ENCODE results near the gene TMEM94. TPM values are rescaled to one million over a fixed set of nuclear protein-coding genes. Genes with fewer than 3 reads are reported as not detected.

Gene TMEM94
- total RNA-seq (2016; rRNA removed; fragmentation: Illumina TruSeq; extraction: Trizol) (20.8 and 32.6 TPM in 2 replicates), polyA plus RNA-seq (2011; rRNA removed) (134 and 150 TPM in 2 replicates), polyA minus RNA-seq (2011; rRNA and poly(A)+ RNA removed; ENCODE audit: low replicate concordance) (36.2 and 133 TPM in 2 replicates), Bru-seq, nascent RNA (percentile 53 among the genes with signal in this experiment), BruChase-seq, experiment 1, labeled RNA remaining after a 6-hour chase (percentile 64 among the genes with signal in this experiment), BruChase-seq, experiment 2, labeled RNA remaining after a 2-hour chase (percentile 54 among the genes with signal in this experiment)
- total RNA-seq (2016; cell fraction: cytosol; rRNA removed; fragmentation: Illumina TruSeq; extraction: Trizol; ENCODE audit: low read depth), result 26.4 and 26.9 TPM in 2 replicates
- 17.2 and 32.1 TPM in 2 replicates for total RNA-seq (2016; cell fraction: insoluble cytoplasmic fraction; rRNA removed; fragmentation: Illumina TruSeq; extraction: Trizol)
- total RNA-seq (2016; cell fraction: membrane; rRNA removed; fragmentation: Illumina TruSeq; extraction: Trizol), result 23.6 and 28.5 TPM in 2 replicates
- total RNA-seq (2016; cell fraction: nucleus; rRNA removed; fragmentation: Illumina TruSeq; extraction: Trizol), result 32.2 and 37.2 TPM in 2 replicates
- 37.1 and 46.4 TPM in 2 replicates for polyA plus RNA-seq (2011; cell fraction: cytosol; rRNA removed)
- polyA plus RNA-seq (2011; cell fraction: nucleus; rRNA removed), result 1,312 and 1,888 TPM in 2 replicates
- 125 and 137 TPM in 2 replicates for polyA plus RNA-seq (2012)
- 5.0 and 5.4 TPM in 2 replicates for polyA plus RNA-seq (2016; cell fraction: cytosol; fragmentation: Illumina TruSeq; extraction: Trizol; ENCODE audit: low read depth)
- 15.7 and 19.0 TPM in 2 replicates for polyA plus RNA-seq (2016; cell fraction: insoluble cytoplasmic fraction; fragmentation: Illumina TruSeq; extraction: Trizol; ENCODE audit: low read depth)
- 16.7 and 22.4 TPM in 2 replicates for polyA plus RNA-seq (2016; cell fraction: membrane; fragmentation: Illumina TruSeq; extraction: Trizol; ENCODE audit: low read depth)
- polyA plus RNA-seq (2016; cell fraction: nucleus; fragmentation: Illumina TruSeq; extraction: Trizol; ENCODE audit: insufficient read depth, low read depth), result 121 and 131 TPM in 2 replicates
- 52.6 and 54.1 TPM in 2 replicates for polyA minus RNA-seq (2011; cell fraction: cytosol; rRNA and poly(A)+ RNA removed)
- 148 and 161 TPM in 2 replicates for polyA minus RNA-seq (2011; cell fraction: nucleus; rRNA and poly(A)+ RNA removed)
- long read RNA-seq, experiment 1, partial matches to known transcripts, result 6 of 7 reads
- long read RNA-seq, experiment 1, other reads (novel, unspliced or antisense), result 1 of 7 reads
- long read RNA-seq, experiment 2, full-length matches to known transcripts, result 1 of 69 reads
- long read RNA-seq, experiment 2, partial matches to known transcripts, result 28 of 69 reads
- long read RNA-seq, experiment 2, other reads (novel, unspliced or antisense), result 40 of 69 reads

- Histone ChIP-seq H3K4me2 (ENCODE audit: low read depth, low read length) (peak within 1 kb of the TSS; percentile 88), H3K4me3 (replicated peaks in 1 of 3; ENCODE audit: insufficient read depth in 1 of 3, low read depth in 2 of 3, low read length in 3 of 3) (peak within 1 kb of the TSS; percentile 70 to 98 (median 87)), H2AFZ (ENCODE audit: low read length) (no peak within 1 kb of the TSS), H3K27ac (ENCODE audit: extremely low read length, insufficient read depth, low read length) (peak within 1 kb of the TSS; percentile 93), H3K79me2 (ENCODE audit: insufficient read depth, low read length) (peaks cover 22% of the 10 kb centered on the region), H3K27me3 (ENCODE audit: control insufficient read depth in 1 of 2, insufficient read depth in 2 of 2, low read length in 2 of 2) (no peaks in the 10 kb centered on the region; a peak in 1 of 5 replicates), H3K4me1 (ENCODE audit: insufficient read depth, low read length) (peaks cover 87% of the 10 kb centered on the region), H3K9ac (ENCODE audit: insufficient read depth, low read depth, low read length) (peak within 1 kb of the TSS; percentile 92), H3K36me3 (replicated peaks in 1 of 2; ENCODE audit: control insufficient read depth in 1 of 2, insufficient read depth in 2 of 2, low read length in 2 of 2) (no peaks in the 10 kb centered on the region), H4K20me1 (ENCODE audit: insufficient read depth, low read length) (no peaks in the 10 kb centered on the region), H3K9me3 (ENCODE audit: low read length) (no peaks in the 10 kb centered on the region)
- FAIRE-seq, result peak; percentile 94
- POLR2A ChIA-PET, result interaction anchor here (0.6 to 3.4 kb wide), 36 partner anchors 8 to 485 kb away, joined by 3 to 35 read pairs (median 4); partner anchors contain the start of genes ATP5PD, GGA3, GRB2 and KCTD2
- peak; percentile 99 for DNase-seq (ENCODE audit: low spot score)
- in situ Hi-C loops (cut with HindIII; ENCODE audit: extremely low pct_ligation_motif_present, low pct_unique_long_range_greater_than_20kb), result no loop called here
- WGBS (ENCODE audit: low lambda C conversion rate), result 1% methylated on average over 31 of the region's 33 CpGs
- intact Hi-C loops (cut with micrococcal nuclease; ENCODE audit: unreplicated experiment), result loop anchor here (5.0 kb wide), 1 partner anchor 56 kb away; no protein-coding TSS in a partner anchor
- CTCF ChIA-PET (ENCODE audit: low intra/inter-chr PET ratio, low total read pairs), result no interaction called here
- BruUV-seq (replicated peaks), result TSS peak; percentile 71
- peak; percentile 90 for ATAC-seq
- TF ChIP-seq, protein P1, sequence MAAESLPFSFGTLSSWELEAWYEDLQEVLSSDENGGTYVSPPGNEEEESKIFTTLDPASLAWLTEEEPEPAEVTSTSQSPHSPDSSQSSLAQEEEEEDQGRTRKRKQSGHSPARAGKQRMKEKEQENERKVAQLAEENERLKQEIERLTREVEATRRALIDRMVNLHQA (CRISPR knock-in tag; IDR thresholded peaks at IDR 0.05), result 0 out of 2 replicates have a peak, but pooled peaks have one; percentile 19
- peak; percentile 84 for TF ChIP-seq SPEN (CRISPR knock-in tag; IDR thresholded peaks at IDR 0.05; ENCODE audit: low read depth)
- TF ChIP-seq KLF6 (CRISPR knock-in tag; IDR thresholded peaks at IDR 0.05), result peak; percentile 18; the same call in 1 of the 2 replicates
- TF ChIP-seq ZNF17 (CRISPR knock-in tag; IDR thresholded peaks at IDR 0.05), result peak; percentile 87
- peak; percentile 24; the same call in 1 of the 2 replicates for TF ChIP-seq ZSCAN25 (CRISPR knock-in tag; IDR thresholded peaks at IDR 0.05)
- TF ChIP-seq SP2 (CRISPR knock-in tag; IDR thresholded peaks at IDR 0.05), result peak; percentile 96
- no peak for TF ChIP-seq RELA (CRISPR knock-in tag; IDR thresholded peaks at IDR 0.05)
- TF ChIP-seq DPF2 (CRISPR knock-in tag; IDR thresholded peaks at IDR 0.05; ENCODE audit: borderline replicate concordance, low read depth), result no peak
- no peak for TF ChIP-seq ZNF562 (CRISPR knock-in tag; IDR thresholded peaks at IDR 0.05; ENCODE audit: borderline replicate concordance)
- no peak for TF ChIP-seq ZNF766 (CRISPR knock-in tag; IDR thresholded peaks at IDR 0.05; ENCODE audit: borderline replicate concordance)
- peak; percentile 62 for TF ChIP-seq CBFB (CRISPR knock-in tag; IDR thresholded peaks at IDR 0.05)
- no peak for TF ChIP-seq IRF1 (CRISPR knock-in tag; IDR thresholded peaks at IDR 0.05; ENCODE audit: low read depth)
- no peak; the same call in 1 of the 2 replicates for TF ChIP-seq ZNF816 (CRISPR knock-in tag; IDR thresholded peaks at IDR 0.05; ENCODE audit: borderline replicate concordance)
- TF ChIP-seq MNT (IDR thresholded peaks at IDR 0.05), result no peak
- TF ChIP-seq ZNF558 (CRISPR knock-in tag; IDR thresholded peaks at IDR 0.05; ENCODE audit: borderline replicate concordance), result no peak
- TF ChIP-seq TBP (CRISPR knock-in tag; IDR thresholded peaks at IDR 0.05), result no peak
- TF ChIP-seq ZNF33A (CRISPR knock-in tag; IDR thresholded peaks at IDR 0.05; ENCODE audit: borderline replicate concordance), result no peak
Measured at GRCh38 chr17:75456417-75457046, at the start of gene TMEM94. Gene TMEM94 (plus strand): TSS chr17:75456635. CDS start chr17:75471906, 15,271 bp downstream.

Data from HepG2 (cell line).